GM18507 (cell line): Measurements from ENCODE around the gene PLPPR4.
"Not testable (repeated sequence)": the region's sequence is repeated elsewhere in the genome, so short reads cannot be mapped to it uniquely, and the experiment has no call there.

Experiments
- DNase-seq: peaks from one replicate; pipeline ENCODE4 v3.0.0; 2011; ENCODE audit warnings: low read depth; ENCODE audit not compliant: insufficient read length; ENCODE audit errors: extremely low spot score
- FAIRE-seq: peaks from 2 replicates; lab custom pipeline; 2011; peaks lifted over from hg19 to GRCh38; lab: Jason Lieb, UNC

PLPPR4 gene

GRCh38 chr1:99264201-99265021 lies at the start of gene PLPPR4:
TSS of gene PLPPR4 (plus strand) at chr1:99264492. CDS start at chr1:99264594, 102 bp downstream.
- no peak for DNase-seq
- no peak for FAIRE-seq

DNA sequence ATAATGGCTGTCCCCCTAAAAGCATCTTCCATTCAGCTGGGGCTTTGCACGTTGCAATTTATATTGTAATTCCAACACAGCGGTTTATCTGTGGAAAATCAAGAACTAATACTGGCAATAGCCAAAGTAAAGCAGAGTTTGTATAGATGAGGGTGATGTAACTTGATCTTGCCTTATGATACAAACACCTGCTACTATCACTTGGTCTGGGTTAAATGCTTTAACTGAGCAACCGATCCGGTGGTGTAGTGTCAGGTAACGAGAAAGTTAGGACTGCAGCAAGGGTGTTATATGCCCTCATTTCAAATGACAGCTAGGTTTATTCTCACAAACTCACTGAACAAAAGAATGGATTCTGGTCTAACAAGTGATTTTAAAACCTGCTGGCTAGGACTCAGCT lies 47.3 kb upstream of the PLPPR4 start:
- FAIRE-seq, result no peak
- DNase-seq, result no peak

GRCh38 chr1:99217599-99217998 lies 46.7 kb upstream of the PLPPR4 start:
- FAIRE-seq (no peak), DNase-seq (no peak)

DNA sequence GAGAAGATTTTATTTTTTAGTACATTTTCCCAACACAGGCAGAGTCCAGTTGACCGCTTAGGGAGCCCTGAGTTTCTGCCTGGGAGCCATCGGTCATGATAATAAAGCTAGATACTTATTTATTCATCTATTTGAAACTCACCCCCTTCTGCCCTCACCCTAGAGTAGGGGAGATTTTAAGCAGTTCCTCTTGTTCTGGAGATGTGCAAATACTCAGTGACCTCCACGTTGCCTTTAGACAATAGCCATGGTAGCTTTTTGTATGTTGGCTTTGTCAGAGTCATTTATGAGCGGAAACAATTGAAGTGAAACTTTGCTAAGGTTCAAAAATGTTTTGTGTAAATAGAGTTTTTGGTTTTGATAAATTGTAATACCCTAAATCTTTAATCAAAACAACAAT lies 45.7 kb upstream of the PLPPR4 start:
- FAIRE-seq, result no peak
- DNase-seq, result no peak

DNA sequence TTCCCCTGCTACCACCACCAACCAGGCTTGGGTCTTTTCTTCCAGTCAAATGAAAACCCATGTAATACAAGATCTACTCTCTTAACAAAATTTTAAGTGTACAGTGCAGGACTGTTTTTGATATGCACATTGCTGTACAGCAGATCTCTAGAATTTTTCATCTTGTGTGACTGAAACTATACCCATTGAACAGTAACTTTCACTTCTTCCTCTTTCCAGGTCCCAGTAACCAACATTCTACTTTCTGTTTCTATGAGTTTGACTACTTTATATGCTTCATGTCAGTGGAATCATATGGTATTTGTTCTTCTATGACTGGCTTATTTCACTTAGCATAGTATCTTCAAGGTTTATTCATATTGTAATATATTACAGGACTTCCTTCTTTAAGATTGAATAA lies 45.3 kb upstream of the PLPPR4 start:
- DNase-seq, result no peak
- FAIRE-seq, result peak; percentile 80

GRCh38 chr1:99227056-99227897 lies 37.0 kb upstream of the PLPPR4 start:
- DNase-seq (no peak), FAIRE-seq (no peak)

DNA sequence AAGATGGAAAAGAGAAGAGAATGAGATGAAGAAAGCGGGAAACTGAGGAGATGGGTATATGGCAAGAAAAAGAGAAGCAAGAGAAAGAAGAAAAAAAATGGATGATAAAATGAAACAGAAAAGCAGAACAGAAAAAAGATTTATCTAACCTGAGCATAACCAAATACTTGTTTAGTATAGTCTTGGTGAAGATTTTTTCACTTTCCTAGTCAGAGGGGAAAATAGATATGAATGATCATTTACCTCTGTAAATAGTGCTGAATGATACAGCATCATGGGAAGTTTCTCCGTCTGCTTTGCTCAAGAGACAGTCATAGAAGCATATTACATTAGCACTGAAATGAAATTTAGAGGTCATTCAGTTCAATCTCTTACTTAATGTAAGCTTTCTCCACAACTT lies 36.1 kb upstream of the PLPPR4 start:
- DNase-seq (no peak), FAIRE-seq (no peak)

- FAIRE-seq, result no peak
Observed at GRCh38 chr1:99229122-99229521, 35.2 kb upstream of the PLPPR4 start.

DNA sequence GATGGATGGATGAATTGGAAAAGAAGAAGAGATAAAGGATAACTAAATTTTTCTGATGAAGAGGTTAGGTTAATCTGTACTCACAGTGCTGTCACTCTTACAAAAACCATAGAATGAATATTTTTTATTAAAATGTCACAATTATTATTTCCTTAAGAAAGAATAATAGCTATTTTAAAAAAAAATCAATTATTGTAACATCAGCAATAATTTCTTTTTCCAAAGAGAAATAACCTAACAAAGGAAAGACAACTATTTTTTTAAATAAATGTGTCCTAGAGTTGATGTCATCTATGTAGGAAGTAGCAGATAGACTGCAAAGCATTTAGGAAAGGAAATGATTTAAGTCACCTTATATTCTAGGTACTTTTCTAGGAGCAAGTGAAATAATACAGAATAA lies 33.6 kb upstream of the PLPPR4 start:
- no peak for FAIRE-seq
- no peak for DNase-seq

More at GRCh38 chr1:99229122-99229521, 35.2 kb upstream of the PLPPR4 start:
- DNase-seq, result no peak

GRCh38 chr1:99232172-99232571 lies 32.1 kb upstream of the PLPPR4 start:
- FAIRE-seq, result no peak

DNA sequence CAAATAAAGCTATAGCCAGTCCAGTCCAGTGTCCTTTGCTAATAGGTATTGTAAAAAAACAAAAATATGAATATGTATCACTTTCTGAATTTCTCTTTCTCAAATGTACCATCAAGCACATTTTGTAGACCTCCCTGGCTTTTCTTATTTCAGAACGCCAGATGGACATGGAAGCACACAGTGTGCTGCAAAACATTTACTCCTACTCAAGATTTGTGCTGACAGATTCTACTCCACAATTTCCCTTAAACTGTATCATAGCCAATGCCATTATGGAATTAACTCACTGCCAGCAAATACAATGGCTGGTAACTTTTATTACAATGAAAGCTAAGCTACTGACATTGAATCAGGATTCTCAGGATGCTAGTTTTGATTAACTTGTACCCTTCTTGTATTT lies 30.8 kb upstream of the PLPPR4 start:
- DNase-seq (no peak), FAIRE-seq (no peak)

More at GRCh38 chr1:99232172-99232571, 32.1 kb upstream of the PLPPR4 start:
- DNase-seq, result no peak

DNA sequence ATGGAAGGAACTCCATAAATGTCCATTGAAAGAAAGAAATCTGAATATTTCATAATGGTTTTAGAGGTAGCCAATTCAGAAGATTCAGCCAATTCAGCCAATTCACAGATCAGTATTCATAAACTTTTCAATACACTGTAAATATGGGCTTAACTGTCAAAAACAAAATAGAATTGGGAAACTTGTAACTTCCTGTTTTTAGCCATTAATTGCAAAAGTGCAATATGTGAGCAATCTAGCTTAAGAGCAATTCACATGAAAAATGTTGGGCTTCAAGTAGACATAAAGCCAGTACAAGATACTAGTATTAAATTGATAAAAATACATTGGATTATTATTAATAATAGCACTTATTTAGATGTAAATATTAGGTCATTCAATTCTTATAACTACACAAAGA lies 27.5 kb upstream of the PLPPR4 start:
- DNase-seq, result no peak
- no peak for FAIRE-seq

DNA sequence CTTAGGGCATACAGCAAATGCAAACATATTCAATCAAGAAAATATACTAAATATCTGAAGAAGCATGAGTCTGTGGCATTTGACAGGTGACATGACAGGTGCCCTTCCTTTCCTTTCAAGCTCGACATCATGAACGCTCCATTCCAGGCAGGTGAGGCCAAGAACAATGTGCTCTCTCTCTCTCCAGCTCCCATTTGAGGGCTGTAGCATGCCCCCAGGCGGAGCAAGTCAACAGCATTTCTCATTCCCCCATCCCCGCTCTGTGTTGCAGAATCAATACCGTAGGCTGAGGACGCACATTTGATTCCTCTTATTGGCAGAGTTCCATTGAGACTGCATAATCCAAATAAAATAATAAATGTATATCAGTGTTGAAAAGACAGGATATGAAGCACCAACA lies 24.6 kb upstream of the PLPPR4 start:
- no peak for FAIRE-seq
- no peak for DNase-seq

DNA sequence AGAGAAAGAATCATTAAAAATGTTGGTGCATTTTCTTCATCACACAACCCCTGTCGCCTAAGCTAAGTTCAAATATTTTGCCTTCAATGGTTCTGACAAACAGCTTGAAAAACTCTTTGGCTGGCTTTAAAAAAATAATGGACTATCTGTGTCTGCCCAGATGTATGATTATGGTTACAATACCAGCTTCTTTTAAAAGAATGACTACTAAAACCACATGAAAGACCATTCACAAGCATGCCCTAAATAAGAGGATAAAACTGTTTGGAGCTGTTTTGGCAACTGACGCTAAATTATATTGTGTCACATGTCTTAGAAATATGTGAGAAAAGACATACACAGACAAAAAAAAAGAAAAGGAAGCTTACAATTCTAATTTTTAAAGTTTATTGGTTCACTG lies 23.7 kb upstream of the PLPPR4 start:
- DNase-seq (no peak), FAIRE-seq (no peak)

- no peak for FAIRE-seq
- DNase-seq, result no peak
Observed at GRCh38 chr1:99246152-99246551, 18.1 kb upstream of the PLPPR4 start.

DNA sequence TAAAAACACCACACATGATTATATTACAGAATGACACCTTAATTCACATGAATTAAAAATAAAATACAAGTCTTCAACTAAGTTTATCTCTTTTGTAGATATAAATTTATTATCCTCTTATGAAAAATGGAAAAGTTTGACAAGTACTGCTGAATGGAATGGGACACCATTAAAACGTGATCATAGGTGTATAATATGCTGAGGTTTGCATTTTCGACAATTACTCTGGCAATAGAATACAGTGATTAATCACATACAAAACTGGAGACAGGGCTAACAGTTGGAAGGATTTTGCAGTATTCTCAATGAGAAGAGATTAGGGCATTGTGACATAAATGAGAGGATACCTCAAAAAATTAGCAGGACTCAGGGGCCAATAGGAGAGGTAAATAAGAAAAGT lies 17.1 kb upstream of the PLPPR4 start:
- DNase-seq (no peak), FAIRE-seq (no peak)

GRCh38 chr1:99250728-99251127 lies 13.6 kb upstream of the PLPPR4 start:
- FAIRE-seq (no peak), DNase-seq (no peak)

DNA sequence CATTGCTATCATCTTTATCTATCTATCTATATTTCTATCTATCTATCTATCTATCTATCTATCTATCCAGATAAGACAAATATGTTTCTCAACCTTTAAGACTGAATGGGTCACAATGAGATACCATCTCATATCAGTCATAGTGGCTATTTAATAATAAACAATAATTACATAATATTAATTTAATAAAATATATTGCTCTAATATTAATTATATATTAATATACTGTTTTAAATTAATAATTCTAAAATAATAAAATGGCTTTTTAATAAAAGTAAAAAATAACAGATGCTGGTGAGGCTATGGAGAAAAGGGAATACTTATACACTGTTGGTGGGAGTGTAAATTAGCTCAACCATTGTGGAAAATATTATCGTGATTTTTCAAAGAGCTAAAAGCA lies 13.0 kb upstream of the PLPPR4 start:
- DNase-seq, result no peak
- FAIRE-seq, result no peak

- no peak for DNase-seq
- no peak for FAIRE-seq
Observed at GRCh38 chr1:99252630-99253029, 11.7 kb upstream of the PLPPR4 start.

DNA sequence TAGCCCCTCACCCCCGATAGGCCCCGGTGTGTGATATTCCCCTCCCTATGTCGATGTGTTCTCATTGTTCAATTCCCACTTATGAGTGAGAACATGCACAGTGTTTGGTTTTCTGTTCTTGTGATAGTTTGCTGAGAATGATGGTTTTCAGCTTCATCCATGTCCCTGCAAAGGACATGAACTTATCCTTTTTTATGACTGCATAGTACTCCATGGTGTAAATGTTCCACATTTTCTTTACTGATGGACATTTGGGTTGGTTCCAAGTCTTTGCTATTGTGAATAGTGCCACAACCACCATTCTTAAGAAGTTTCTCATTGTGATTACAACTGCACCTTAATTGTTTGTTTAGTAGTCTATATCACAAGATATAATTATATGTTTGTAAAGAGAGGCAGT lies 3.9 kb upstream of the PLPPR4 start:
- FAIRE-seq, DNase-seq: not testable (repeated sequence)

DNA sequence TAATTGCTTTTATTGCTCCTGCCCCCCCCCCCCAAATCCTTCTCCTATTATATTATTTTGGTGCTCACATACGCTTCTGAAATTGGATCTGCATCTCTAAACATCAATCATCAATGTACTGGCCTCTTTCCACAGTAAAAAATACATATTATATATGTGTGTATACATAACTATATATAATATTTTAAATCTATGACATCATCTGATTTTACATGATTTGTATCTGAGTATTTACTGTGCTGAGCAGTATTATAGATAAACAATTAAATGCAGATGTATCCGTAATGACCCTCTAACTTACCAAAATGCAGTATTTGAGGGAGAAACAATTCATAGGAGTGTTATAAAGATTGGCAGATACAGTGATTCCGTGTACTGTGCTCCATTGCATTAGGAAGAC lies 832 bp downstream of the PLPPR4 start:
- DNase-seq, result no peak
- no peak for FAIRE-seq
